ENCODE results near the gene PRDM16. TPM values are rescaled to one million over a fixed set of nuclear protein-coding genes. Genes with fewer than 3 reads are reported as not detected.

The PRDM16 gene
- total RNA-seq, 1 donor from 2014 or later = 17.7 TPM

DNA sequence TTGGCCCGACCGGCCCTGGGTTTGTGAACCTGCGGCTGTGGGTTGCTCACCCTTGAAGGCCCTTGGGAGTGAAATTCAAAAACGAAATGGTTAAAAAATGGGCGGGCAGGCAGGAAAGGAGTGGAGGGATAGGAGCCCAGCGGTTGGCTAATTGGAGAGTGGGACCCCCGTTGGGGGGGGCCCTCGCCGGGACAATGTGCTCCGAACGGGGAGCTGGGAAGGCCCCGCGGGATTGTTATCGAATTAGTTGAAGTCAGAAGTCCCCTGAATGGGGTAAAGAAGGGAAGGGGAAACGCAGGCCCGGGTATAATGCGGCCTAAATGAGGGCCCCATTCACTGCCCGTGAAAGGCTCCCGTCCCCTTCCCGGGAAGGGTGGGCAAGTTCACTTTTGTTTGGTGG, 135.7 kb downstream of the PRDM16 start:
- ATAC-seq (no peak), DNase-seq (no peak)
- intact Hi-C loops (cut with micrococcal nuclease) = no loop called here

DNA sequence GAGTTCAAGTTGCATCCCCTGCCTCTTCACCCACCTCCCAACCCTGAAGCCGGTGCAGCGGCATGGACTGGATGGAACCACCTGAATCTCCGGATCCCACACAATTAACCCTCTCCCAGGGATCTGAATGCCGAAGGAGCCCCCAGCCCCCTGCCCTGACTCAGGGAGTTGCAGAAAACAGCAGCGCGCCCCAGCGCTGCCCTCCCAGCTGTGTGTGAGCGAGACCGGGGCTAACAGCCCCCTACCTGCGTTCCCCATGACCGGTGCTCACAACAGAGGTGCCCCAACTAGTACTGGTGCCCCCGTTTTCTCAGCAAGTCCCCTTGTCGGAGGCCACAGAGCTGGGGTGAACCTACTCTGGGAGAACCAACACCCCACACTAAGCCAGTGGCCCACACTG, 136.8 kb downstream of the PRDM16 start:
- ATAC-seq = no peak
- no peak for DNase-seq
- intact Hi-C loops (cut with micrococcal nuclease) = no loop called here

DNA sequence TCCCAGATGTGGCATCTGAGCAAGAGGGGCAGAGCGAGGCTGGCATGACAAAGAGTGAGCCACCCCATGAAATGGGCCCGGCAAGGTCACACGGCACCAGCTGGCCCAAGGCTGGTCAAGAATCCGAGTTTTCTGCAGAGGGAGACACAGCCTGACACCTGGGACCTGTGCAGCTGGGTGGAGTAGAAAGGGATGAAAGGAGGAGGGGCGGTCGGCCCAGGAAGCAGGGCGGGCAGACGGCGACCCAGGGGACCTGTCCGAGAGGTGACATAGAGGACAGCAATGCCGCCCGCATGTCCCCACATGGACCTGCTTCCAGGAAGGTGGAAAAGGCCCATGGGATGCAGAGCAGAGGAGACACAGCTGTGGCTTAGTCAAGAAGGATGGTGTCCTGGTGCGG, 137.7 kb downstream of the PRDM16 start:
- DNase-seq = no peak
- peak; percentile 23 for ATAC-seq
- intact Hi-C loops (cut with micrococcal nuclease) = no loop called here

GRCh38 chr1:3207217-3207848, 138.3 kb downstream of the PRDM16 start:
- intact Hi-C loops (cut with micrococcal nuclease) = no loop called here
- DNase-seq (no peak), ATAC-seq (peak; percentile 48)

- DNase-seq = no peak
- intact Hi-C loops (cut with micrococcal nuclease) = no loop called here
These were observed 139.8 kb downstream of the PRDM16 start for GRCh38 chr1:3208819-3209200.

GRCh38 chr1:3209201-3209600, 140.2 kb downstream of the PRDM16 start:
- DNase-seq (no peak), ATAC-seq (no peak)
- intact Hi-C loops (cut with micrococcal nuclease) = no loop called here

More at GRCh38 chr1:3208819-3209200, 139.8 kb downstream of the PRDM16 start:
- ATAC-seq = no peak

DNA sequence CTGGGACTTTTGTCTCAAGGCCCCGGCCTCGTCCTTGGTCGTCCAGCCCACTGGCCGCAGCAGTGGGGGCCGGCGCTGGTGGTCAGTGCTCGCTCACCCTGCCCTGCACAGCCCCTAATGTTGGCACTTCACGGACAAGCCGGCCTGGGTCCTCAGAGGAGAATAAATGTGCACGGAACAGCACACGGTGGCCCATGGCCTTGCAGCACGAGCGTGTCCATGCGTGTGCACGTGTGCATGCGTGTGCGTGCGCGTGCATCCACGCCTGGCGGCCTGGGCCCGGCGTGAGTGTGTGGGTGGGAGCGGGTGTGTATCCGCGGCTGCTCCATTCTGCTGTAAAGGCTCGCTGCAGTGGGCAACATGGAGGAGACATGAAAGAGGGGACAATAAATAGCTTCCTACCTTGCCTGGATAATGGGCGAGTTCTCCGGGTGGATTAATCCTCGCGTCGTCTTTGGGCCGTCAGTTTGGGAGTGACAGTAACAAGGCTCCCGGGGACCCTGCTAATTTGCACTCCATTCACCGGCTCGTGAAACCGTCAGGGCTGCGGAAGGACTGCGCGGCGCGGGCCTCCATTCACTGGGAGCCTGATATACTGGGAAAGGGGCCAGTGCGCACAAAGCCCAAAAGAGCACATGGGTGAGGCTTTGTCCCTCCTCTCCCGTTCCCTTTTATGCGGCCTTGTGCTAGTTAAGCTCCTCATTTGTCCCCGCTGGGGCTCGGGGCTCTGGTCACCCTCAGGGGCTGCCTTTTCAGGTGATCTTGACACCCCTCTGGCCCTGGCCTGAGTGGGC, 142.8 kb downstream of the PRDM16 start:
- ATAC-seq (no peak), DNase-seq (no peak)

DNA sequence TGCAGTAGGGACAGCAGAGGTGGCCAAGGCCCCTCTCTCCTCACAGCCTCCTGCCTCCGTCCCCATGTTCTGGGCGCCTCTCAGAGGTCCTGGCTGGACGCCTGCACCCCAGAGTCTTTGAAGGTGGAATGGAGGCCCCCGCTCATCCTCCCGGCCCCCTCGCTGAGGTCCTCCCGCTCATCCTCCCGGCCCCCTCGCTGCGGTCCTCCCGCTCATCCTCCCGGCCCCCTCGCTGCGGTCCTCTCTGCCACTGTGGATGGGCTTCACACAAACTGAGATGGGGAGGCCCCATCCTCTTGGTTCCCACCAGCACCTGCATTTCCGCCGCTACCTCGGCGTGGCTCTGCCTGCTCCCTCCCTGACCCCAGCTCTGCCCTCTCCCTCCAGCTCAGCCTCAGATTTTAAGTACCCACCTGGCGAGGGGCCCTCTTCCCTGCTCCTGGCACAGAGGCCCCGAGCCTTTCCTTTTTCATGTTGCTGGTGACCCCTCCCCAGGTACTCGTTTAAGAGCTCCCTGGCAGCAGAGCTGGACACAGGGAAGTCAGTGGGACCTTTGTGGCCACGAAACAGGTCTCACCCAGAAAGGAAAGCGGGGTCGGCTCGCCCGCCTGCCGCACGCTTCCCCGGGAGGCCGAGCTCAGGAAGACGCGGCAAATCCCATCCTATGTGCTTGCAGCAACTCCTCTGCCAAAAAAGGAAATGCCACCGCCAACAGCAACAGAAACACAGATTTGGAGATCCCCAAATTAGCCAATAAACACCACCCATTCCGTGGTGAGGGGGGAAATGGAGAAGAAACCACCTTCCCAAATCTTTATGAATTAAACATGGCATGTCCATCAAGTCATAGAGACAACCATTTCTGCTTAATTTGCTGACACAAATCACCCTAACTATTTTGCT, 143.7 kb downstream of the PRDM16 start:
- ATAC-seq = no peak
- DNase-seq = no peak
- intact Hi-C loops (cut with micrococcal nuclease) = no loop called here

More for the DNA sequence above, 142.8 kb downstream of the PRDM16 start:
- intact Hi-C loops (cut with micrococcal nuclease) = no loop called here

GRCh38 chr1:3213730-3214129, 144.7 kb downstream of the PRDM16 start:
- no peak for DNase-seq
- ATAC-seq = peak; percentile 29
- intact Hi-C loops (cut with micrococcal nuclease) = no loop called here

DNA sequence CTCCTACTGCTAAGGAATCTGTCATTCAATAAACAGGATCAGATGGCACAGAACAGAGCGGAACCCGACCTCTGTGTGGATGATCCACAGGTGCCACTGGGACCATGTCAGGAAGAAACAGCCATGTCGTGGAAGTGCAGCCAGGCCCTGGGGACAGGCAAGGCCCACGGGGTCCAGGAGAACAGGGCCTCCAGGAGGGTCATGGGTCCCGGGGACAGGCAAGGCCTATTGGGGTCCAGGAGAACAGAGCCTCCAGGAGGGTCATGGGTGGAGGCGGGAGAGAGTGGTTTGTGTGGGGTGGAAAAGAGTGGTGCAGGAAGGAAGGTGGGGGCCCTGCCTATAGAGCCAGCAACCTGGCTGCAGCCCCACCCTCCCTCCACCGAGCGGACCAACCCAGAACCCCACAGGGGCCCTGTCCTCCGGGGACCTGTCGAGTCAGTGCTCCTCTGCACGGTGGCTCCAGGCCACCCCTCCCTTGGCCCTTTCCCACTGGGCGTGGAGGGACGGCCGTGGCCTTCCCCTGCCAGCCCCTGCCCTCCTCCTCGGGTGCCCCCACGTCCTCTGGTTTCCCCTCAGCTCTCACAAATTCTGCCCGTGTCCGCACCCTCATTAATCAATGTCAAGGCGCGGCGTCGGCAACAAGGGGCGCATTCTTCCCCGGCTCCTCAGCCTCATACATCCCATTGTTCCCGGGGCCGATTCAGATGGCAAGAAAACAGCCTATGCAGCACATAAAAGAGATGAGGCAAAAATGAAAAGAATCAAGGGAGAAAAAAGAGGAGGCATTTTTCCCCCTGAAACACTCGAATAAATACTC, 146.4 kb downstream of the PRDM16 start:
- no peak for ATAC-seq
- intact Hi-C loops (cut with micrococcal nuclease) = no loop called here
- DNase-seq = no peak

GRCh38 chr1:3216015-3216391, 147.0 kb downstream of the PRDM16 start:
- intact Hi-C loops (cut with micrococcal nuclease) = no loop called here
- ATAC-seq = no peak
- DNase-seq = no peak

DNA sequence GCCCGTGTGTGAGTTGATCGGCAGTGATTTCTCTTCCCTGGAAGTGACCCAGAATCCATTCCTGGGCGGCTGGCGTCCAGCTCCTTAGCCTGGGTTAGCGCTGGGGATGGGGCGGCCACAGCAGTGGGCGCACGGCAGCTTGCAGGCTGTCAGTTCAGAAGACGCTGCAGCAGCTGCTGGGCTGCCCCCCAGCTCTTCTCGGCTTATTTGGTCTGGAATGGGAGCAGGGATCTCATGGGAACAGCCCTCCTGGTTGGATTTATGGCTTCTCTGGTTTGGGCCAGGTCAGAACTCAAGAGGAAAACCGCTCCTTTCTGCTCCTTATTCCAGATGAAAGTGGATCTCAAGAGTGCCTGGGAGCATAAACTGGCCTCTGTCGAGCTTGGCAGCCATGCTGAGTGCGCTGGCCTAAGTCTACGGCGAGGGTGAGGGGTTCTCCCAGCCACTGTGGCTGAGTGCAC, 148.2 kb downstream of the PRDM16 start:
- intact Hi-C loops (cut with micrococcal nuclease) = no loop called here
- DNase-seq (no peak), ATAC-seq (no peak)

DNA sequence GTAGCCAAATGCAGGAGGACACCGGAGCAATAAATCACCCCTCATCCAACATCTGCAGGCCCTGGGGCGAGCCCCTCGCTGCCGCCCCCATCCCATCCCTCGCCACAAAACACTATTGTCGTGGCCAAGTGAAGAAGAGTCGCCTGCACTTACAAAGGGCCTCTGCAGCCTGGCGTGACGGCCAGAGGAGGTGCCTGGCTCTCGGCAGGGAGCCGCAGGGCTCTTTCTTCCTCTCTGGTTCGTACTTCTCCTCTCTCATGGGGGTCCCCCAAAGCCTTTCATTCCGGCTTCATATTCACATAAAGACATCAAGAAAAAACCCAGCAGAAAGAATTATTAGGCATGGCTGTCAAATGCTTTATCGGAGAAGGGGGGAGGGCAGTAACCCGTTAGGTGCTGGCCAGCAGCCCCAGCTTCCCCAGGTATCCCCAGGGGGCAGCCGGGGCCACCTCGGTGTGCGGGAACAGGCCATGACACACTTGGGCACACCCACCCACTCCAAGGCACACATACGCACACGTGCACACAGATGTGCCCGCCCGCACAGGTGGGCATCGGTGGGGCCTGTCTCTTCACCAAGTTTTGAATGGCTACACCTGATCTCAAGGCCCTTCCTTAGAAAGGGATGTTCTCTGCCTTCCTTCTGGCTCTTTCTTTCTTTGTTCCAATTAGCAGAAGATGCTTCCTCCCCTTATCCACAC, 149.1 kb downstream of the PRDM16 start:
- ATAC-seq = no peak
- intact Hi-C loops (cut with micrococcal nuclease) = no loop called here
- DNase-seq = no peak

DNA sequence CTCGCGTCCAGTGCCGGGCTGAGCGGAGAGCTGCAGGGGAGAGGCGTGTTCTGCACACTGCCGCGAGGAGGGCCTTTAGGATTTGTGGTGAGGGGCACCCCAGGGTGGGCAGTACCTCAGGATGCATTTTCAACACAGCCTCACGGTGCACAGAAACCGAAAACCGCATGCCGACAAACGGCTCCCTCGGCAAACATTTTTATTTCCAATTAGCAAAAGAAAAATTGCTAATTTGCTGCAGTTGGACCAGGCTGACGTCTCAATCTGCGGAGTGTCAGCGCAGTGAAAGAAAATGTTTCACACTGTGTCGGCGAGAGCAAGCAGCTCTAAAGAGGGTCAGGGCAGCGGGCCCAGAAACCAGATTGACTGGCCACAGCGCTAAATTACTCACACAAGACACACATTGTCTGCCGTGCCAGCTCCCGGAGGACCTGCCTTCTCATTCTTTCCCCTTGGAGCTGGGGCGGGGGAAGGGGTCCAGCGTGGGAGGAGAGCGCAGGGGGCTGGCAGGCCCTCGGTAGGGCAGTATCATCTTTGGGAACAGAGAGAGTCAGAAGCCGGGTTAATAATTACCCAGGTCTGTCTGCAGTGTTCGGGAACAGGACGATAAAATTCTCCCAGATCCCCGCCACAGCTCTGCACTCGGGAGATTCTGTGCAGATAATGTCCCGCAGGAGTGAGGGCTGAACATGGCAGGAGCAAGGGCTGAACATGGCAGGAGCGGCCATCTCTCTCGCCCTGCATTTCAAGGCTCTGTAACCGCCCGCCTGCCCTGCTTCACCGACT, 150.2 kb downstream of the PRDM16 start:
- intact Hi-C loops (cut with micrococcal nuclease) = no loop called here
- peak; percentile 87 for ATAC-seq
- DNase-seq = peak; percentile 87

GRCh38 chr1:3219791-3220467, 150.9 kb downstream of the PRDM16 start:
- no peak for DNase-seq
- no peak for ATAC-seq
- intact Hi-C loops (cut with micrococcal nuclease) = no loop called here

DNA sequence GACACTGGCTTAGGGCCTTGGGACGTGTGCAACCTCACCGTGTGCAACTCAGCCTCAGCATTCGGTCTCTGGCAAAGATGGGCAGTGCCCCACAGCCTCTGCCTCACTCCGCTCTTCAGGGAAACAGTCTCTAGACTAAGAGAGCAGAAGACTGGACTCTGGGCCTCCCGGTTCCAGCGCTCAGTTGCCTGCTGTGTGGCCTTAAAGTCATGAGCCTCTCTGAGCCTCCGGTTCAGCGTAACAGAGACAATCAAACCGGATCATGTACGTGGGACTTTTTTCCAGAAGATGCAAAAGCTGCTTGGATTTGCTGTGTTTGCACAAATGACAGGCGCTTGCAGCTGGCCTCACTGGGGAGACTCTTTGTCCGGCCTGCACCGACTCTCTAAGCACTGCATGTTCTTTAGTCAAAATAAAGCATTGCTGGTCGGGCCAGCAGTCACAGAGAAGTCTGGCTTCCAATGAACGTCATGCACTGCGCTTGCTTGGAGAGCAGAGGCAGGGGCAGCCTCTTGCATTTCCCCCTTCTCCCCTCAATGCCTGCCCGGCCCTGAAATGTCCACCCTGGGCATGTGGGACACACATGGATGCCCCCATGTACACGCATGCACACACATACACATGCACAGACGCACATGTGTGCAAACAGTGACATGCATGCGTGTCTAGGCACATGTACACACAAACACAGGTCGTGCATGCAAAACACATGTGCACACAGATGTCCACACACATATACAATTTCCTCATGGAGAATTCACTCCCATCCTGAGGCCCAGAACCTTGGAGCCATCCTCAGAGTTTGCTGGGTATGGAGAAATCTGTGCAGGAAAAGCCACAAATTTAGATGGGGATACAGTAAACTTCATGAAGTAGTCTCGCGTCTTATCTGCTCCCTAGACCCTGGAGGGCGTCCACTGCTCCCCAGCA, 152.4 kb downstream of the PRDM16 start:
- intact Hi-C loops (cut with micrococcal nuclease) = no loop called here
- peak; percentile 19 for ATAC-seq
- no peak for DNase-seq

Measured in left ventricle myocardium superior (tissue), 1 donor.